CD4-positive, alpha-beta T cell treated with Interleukin-1 beta for 1 hour (primary cell): ENCODE measurements around the gene IFNB1.

ENCODE experiments used
- DNase-seq, 2 donors: peaks; one replicate each; pipeline ENCODE4 v3.0.0-alpha.2; 2020 to 2022

The IFNB1 gene

DNA sequence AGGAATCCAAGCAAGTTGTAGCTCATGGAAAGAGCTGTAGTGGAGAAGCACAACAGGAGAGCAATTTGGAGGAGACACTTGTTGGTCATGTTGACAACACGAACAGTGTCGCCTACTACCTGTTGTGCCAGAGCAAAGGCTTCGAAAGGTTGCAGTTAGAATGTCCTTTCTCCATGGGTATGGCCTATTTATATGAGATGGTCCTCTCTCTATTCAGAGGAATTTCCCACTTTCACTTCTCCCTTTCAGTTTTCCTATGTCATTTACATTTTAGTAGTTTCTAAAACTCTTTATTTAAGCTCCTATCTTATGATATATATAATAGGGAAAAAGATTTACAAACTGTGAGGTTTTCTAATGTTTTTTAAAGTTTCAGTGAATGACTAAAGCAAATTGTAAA, at the start of gene IFNB1:
TSS of gene IFNB1 (minus strand) at position 162 of the 400 bp plus-strand sequence. CDS start at position 89, 73 bp downstream.
- DNase-seq = no peak

DNA sequence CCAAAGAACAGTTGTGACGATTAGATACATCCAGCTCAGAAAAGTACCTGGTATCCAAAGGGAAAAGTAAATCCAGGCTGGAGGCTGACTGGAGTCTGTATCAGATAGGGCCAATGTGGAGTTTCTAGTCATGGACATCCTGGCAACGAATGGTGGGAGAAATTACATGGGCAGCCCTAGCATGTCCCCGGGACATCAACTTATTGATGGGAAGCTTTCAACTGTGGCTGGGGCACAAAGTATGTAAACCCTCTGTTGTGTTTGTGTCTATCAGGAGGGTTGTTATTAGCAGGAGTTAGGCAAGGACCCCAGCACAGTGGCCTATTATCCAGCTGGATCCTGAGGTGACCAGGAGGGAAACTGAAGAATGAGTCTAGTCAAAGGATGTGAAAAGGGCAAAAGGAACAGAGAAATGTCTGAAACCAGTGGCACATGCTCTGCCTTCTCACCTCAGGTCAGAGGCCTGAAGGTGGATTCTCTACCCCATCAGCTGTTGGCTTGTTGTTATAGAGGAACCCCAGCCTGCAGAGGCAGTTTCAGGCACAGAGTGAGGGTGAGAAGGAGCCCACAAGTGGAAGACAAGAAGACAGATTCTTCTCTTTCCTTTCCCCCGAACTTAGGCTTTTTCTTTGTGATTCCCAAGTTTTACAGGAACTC, 44.0 kb upstream of the IFNB1 start:
- no peak for DNase-seq

DNA sequence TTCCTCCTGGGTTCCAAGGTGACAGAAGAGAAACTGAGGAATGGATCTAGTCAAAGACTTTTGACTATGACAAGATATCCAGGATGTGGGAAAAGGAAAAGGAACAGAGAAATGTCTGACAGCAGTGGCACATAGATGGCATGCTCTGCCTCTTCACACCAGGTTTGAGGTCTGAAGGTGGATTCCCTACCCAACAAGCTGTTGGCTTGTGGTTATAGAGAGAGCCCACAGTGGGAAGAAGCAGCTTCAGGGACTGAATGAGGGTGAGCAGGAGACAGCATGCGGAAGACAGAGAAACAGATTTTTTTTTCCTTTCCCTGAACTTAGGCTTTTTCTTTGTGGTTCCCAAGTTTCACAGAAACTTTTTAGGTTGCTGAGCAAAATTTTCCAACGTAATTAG, 43.3 kb upstream of the IFNB1 start:
- no peak for DNase-seq

DNA sequence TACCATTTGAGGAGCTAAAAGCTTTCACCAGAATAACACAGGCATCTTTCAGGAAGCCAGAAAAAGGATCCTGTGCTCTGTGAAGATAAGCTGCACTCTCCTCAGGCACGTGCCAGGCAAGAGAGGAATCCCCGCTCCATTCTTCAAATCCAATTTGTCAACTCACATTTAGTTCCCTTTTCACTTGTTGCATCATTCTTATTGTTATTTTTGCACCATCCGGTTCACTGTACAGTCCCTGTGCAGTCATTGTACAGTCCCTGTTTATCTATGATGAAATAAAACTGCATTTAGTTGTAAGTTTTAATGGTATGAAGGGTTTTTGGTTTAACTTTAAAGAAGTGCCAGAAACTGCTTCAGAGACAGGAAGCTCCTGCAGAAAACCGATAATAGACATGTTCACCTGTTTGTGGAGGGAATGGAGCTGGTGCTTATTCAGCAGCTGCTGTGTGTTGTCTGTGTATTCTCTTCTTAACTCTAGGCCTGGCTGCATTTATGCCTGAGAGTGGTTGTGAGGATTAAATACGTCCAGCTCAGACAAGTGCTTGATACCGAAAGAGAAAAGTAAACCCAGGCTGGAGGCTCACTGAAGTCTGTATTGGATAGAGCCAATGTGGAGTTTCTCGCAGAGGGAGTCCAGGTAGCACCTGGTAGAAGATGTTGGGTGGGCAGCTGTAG, 41.5 kb upstream of the IFNB1 start:
- peak in 1 of 2 donors; percentile 24 for DNase-seq

DNA sequence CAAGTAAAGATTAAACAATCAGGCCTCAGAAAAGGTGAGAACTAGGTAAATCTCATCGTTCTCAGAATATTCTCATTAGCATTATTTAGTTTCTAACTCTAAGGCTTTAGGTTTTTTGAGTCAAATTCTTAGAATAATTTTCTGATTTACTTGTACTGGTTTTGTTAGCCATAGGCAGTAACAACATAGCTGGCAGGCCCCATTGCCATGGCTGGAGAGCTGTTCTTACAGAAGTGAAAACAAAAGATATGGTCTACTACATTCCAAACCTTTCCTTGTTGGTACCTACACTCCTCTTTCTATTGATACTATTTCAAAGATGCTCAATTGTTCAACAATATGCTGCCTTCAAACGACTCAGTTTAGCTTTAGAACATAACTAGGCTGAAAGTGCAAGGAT, 36.6 kb upstream of the IFNB1 start:
- DNase-seq = no peak

DNA sequence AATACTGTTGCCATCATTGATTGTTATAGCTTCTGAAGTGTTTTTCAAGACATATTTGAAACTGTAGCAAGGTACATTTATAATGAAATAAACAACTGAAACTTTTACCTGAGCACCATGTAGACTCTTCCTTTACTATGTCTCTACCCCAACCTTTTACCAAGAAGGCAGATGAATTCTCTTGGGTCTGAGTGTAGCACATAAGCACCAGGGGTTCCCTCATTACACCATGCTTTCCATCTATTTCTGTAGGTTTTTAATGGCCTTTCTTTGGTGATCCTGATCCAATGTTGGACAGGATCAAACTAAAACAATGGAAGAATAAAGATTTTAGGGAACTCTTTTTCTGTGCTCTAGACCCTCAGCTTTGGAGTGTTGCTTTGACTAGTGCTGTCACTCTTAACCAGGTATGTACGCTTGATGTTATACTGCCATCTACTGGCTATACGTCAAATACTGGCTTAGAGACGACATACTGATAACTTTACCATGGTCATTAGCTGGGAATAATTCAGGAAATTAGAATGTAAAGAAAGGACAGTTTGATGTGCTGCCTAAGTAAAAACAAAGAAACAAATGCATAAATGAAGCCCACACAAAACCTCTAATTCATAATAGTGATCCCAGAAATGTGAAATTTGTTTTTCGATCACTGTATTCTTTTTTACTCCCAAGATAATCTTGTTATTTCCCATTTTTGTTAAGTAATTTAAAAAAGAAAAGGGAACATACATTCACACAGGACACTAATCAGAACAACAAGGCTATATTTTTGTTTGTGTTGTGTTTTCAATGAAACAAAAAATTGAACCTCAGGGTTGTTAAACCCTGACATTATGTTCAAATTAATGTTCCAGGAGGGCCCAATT, 33.2 kb upstream of the IFNB1 start:
- DNase-seq = peak in 1 of 2 donors; percentile 76

DNA sequence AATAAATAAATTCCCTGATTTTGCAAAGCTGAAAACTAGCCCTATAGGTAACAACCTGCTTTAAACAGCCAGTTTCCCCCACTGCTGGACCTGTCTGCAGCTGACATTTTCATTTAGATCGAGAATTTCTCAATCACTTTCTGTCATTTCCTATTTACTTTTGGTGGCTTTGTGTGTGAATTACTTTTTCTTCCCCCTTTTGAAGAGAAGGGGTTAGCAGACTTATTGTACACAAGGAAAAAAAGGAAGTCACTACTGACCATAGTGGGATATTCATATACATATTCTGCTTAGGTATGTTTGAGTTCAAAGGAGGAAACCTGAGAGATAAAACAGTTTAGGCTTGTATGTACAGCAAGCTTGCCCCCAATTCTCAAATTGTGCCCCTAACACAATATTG, 27.0 kb upstream of the IFNB1 start:
- DNase-seq = no peak

DNA sequence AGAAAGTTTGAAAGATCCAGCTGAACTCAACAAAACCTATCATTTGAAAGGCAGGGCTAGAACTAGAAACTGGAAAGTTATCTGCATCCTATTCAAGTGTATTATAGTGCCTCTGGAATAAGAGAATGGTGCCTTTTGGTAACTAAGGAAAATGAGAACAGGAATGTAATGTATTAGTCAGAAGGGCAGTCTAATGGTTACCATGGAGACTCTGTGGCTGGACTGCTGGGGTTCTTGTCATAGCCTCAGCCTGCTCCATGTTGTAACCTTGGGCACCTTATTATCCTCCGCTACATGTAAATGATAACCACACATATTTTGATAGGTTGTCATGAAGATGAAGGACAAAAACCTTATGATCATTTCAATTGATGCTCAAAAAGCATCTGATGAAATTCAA, 24.6 kb upstream of the IFNB1 start:
- DNase-seq = no peak

DNA sequence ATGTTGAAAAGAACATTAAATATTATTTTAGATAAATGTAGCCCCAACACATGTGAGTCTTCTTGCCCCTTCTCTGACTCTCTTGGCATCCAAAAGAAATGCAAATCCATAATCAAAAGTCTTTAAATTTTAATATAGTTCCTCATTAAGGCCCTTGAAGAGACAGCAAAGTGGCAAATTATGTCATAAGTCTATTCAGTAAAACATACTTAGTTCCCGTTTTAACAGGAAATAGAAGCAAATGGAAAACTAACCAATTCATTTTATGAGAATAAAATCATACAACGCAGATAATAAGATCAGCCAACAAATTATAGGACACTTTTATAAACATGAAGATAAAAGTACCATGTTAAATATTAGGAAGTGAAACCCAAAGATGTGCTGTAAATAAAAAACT, 20.1 kb upstream of the IFNB1 start:
- DNase-seq = no peak

DNA sequence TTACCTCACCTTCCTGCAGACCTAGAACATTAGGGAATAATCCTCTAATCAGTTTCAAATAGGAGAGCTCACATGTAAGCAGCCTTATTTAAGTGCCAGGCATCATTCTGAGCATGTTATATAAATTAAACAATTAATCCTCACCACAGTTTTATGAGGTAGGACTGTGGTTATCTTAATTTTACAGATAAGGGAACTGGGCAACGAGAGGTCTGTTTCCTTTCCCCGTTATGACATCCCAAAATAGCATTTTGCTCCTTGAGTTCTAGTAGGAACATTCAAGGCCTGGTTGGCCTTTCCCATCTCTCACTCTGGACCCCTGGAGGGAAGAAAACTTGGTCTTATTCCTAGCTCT, 19.1 kb upstream of the IFNB1 start:
- no peak for DNase-seq

DNA sequence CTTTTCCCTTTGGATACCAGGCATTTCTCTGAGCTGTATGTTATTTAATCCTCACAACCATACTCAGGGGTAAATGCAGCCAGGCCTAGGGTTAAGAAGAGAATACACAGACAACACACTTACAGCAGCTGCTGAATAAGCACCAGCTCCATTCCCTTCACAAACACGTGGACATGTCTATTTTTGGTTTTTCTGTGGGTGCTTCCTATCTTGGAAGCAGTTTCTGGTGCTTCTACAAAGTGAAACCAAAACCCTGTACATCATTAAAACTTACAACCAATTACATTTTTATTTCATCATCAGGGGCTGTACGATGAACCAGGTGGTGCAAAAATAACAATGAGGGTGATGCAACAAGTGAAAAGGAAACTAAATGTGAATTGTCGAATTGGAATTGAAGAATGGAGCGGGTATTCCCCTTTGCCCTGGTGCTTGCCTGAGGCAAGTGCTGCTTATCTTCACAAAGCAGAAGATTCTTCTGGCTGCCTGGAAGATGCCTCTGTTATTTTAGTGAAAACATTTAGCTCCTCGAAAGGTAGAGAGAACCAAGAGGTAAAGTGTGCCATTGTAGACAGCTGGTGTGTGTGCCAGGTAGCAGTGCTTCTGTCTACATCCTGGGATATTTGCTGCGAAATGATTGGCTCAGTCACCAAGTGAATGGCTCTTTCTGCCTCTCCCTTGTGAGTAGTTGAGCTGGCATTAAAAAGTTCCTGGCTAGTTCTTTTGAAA, 18.6 kb upstream of the IFNB1 start:
- DNase-seq = peak; percentile 39 to 76

DNA sequence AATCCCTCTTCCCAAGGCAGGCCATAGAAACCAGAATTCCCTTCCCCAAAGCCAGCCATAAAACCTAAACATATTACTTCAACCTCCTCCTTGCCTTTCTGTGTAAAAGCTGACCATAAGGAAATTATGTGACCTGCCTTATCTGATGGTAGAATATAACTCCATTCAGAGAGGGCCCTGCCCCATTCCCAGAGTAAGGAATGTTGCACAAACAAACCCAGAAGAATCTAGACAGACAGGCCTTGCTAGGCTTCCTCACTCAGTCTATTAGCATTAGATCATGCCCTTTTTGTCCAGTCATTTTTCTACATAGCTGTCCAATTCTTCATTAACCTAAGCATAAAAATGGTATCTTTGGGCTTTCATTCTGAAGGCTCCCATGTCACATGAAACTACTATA, 17.8 kb upstream of the IFNB1 start:
- DNase-seq = no peak

DNA sequence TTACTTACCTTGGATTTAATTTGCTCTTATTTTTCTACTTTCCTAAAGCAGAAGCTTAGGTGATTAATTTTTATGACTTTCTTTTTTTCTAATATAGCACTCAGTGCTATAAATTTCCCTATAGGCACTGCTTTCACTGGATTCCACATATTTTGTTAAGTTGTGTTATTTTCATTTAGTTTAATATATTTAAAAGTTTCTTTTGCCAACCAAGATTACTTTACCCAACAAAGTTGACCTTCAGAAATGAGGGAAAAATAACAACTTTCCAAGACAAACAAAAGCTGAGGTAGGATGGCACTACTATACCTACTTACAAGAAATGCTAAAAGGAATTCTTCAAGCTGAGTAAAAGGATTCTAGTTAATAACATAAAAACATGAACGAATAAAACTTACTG, 8.8 kb upstream of the IFNB1 start:
- no peak for DNase-seq

DNA sequence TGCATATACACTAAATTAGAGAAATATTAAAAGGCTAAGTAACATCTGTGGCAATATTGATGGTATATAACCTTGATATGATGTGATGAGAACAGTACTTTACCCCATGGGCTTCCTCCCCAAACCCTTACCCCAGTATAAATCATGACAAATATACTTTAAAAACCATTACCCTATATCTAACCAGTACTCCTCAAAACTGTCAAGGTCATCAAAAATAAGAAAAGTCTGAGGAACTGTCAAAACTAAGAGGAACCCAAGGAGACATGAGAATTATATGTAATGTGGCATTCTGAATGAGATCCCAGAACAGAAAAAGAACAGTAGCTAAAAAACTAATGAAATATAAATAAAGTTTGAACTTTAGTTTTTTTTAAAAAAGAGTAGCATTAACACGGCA, 7.3 kb upstream of the IFNB1 start:
- DNase-seq = no peak

DNA sequence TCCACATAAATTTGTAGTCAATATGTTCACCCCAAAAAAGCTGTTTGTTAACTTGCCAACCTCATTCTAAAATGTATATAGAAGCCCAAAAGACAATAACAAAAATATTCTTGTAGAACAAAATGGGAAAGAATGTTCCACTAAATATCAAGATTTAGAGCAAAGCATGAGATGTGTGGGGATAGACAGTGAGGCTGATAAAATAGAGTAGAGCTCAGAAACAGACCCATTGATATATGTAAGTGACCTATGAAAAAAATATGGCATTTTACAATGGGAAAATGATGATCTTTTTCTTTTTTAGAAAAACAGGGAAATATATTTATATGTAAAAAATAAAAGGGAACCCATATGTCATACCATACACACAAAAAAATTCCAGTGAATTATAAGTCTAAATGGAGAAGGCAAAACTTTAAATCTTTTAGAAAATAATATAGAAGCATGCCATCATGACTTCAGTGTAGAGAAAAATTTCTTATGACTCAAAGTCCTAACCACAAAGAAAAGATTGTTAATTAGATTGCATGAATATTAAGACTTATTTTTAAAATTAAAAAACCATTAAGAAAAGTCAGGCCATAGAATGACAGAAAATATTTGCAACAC, 6.6 kb upstream of the IFNB1 start:
- no peak for DNase-seq

DNA sequence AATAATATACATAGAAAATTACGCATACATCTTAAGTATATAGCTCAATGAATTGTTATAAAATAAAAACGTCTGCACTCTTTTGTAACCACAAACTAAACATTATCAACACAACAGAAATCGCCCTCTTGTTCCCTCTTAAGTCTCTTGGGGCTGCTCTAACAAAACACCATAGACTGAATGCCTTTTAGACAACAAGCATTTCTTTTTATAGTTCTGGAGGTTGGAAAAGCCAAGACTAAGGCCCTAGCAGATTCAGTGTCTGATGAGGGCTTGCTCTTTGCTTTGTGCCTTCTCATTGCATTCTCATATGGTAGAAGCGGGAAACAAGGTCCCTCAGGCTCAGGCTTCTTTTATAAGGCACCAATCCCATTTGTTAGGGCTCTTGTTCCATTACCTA, 4.9 kb upstream of the IFNB1 start:
- DNase-seq = no peak

DNA sequence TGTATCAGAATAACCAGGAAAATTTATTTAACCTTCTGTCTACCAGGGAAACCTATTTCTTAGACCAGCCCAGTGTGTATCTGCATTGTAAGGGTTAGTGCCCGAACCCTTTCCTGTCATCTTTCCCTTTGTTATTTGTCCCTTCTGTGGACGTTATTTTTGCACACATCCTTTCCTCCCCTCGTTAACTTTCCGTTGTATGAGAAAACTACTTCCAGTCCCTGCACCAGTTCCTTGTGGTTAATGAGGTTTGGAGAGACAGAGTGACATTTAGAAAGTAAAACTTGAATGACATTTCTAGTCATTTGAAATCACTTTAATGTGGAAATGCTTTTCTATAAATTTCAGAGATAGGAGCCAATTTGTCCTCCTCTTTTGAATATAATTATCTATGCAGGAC, 4.3 kb upstream of the IFNB1 start:
- DNase-seq = peak in 1 of 2 donors; percentile 11

DNA sequence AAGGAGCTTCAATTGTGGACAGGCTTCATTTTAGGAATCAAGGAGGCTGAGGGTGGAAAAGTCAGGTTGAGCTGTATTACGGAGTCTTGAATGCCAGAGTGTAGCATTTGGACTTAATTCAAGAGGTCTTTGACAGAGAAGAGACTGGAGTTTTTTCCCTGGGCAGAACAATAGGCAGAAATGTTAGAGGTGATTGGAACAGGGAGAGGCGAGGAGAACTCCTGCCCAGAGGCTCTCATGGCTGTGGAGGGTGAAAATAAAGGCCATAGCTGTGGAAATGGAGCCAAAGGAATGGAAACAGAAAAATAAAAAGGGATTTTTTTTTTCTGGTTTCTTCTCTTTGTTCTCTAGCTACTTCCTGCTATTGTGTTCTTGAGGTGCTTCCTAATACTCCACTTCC, 3.7 kb upstream of the IFNB1 start:
- no peak for DNase-seq

DNA sequence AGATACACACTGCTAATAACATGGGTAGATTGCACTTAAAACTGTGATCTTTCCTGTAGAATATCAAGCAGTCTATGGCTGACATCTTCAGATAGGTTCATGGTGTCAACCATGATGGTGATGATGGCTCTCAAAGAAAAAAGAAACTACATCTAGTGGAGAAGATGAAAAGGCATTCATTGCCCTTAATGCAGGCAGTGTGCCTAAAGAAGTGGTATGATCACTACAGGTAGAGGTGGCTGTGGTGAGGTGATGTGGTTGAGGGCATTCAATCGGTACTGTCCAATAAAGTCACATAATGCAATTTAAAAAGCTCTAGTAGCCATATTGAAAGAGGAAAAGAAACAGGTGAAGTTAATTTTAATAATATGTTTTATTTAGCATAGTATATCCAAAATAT, 3.1 kb upstream of the IFNB1 start:
- DNase-seq = no peak

DNA sequence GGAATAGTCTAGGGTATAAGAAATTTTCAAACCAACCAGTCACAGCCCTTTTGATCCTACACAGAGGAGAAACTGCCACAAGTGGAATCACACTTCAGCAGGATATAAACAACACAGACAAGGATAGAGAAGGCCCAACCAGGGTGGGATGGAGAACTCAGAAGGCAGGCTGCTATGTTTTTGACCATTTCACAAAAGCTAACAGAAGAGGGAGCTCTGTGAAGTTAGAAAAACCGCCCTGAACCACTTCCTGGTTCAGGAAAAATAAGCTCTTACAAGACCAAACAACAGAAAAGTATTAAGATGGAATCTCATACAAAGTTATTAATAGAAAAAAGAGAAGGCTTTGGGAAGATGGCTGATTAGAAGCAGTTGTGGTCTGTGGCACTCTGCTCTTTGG, 960 bp upstream of the IFNB1 start:
- DNase-seq = peak in 1 of 2 donors; percentile 31

DNA sequence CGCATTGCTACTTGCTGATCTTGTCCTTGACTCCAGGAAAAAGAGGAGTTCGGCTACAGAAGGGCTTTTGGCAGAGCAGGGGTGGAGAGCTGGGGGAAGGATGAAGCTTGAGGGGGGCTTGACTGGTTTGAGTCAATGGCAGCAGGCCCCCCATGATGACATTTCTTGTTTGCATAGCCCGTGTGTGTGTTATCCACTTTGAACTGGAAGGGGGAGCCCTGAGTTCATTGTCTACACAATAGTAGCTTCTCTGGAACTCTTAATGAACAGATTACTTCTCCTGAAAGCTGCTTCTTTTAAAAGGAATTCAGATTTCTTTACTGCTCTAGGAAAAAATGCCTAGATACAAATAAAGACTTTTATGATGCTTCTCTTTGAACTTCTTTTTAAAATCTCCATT, 2.3 kb downstream of the IFNB1 start:
- no peak for DNase-seq

DNA sequence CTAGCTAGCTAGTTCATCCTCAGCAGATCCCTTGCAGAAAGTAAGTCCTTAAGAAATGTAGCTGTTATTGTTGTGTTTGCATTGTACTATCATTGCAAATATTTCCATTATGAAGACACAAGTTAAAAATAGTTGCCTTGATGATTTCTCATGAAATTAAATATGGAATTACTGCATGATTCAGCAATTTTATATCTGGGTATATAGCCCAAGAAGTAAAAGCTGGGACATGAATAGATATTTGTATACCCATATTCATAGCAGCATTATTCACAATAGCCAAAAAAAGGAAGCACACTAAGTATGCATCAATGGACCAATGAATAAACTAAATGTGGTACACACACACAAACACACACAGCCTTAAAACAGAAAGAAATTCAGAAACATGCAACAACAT, 6.8 kb downstream of the IFNB1 start:
- DNase-seq = no peak

DNA sequence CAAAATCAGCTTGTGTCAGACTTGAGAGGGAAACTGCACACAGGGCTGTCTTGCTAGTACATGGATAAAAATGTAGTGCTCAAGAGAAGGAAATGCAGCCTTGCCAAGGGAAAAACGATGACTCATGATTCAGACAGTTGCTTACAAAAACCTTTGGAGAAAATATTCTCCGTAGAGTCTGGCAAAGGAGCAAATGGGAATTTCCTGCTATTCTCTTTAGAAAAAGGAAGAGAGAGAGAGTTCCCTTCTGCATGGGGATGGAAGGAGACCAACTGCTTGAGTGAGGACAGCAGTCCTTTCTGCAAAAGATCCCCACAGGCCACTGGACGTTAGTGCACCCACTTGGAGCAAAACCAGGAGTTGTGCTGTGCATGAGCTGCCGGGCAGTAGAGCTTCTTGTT, 7.6 kb downstream of the IFNB1 start:
- DNase-seq = no peak
